Chondrocyte (in vitro differentiated cells): ENCODE results near the gene KRTAP10-11. TPM values are rescaled to one million over a fixed set of nuclear protein-coding genes. Genes with fewer than 3 reads are reported as not detected.
"Not testable (repeated sequence)": the region's sequence is repeated elsewhere in the genome, so short reads cannot be mapped to it uniquely, and the experiment has no call there.

ENCODE experiments used
- DNase-seq: peaks from one replicate; pipeline ENCODE4 v3.0.0; 2021; ENCODE audit warnings: mixed read lengths, low spot score
- H3K27ac Mint-ChIP-seq: one replicate; pipeline ENCODE4 v1.8.0; 2021; ENCODE audit warnings: mild to moderate bottlenecking, moderate library complexity, mixed read lengths; ENCODE audit not compliant: unreplicated experiment
- H3K27me3 Mint-ChIP-seq: 2 replicates; pipeline ENCODE4 v1.8.0; 2021; ENCODE audit warnings: low read depth, mixed read lengths
- H3K36me3 Mint-ChIP-seq: 2 replicates; pipeline ENCODE4 v1.8.0; 2021; ENCODE audit warnings: low read depth, mixed read lengths
- H3K4me1 Mint-ChIP-seq: 2 replicates; pipeline ENCODE4 v1.8.0; 2021; ENCODE audit warnings: low read depth, mild to moderate bottlenecking, mixed read lengths
- H3K4me3 Mint-ChIP-seq: one replicate; pipeline ENCODE4 v1.8.0; 2021; ENCODE audit warnings: mild to moderate bottlenecking, moderate library complexity, mixed read lengths; ENCODE audit not compliant: unreplicated experiment
- H3K9me3 Mint-ChIP-seq: 2 replicates; pipeline ENCODE4 v1.8.0; 2021; ENCODE audit warnings: low read depth, mixed read lengths
- CTCF ChIP-seq: fragments of 200-600 bp; sonication (generic); IDR thresholded peaks from 2 replicates; pipeline ENCODE4 v1.5.0; 2021; ENCODE audit warnings: antibody characterized with exemption, mild to moderate bottlenecking, moderate library complexity
- total RNA-seq: library from RNA; stranded (reverse); gene quantifications from 3 replicates; pipeline ENCODE4 v1.2.1, GENCODE V29; 2021

KRTAP10-11 gene
- total RNA-seq, 1 donor from 2014 or later = not detected

GRCh38 chr21:44686000-44686781 is 40.0 kb downstream of the KRTAP10-11 start:
- no peak for TF ChIP-seq CTCF
- H3K27ac Mint-ChIP-seq = no peak overlapping the region
- H3K36me3 Mint-ChIP-seq = peaks cover 4% of the 10 kb centered on the region
- peaks cover 73% of the 10 kb centered on the region for H3K27me3 Mint-ChIP-seq
- H3K9me3 Mint-ChIP-seq = no peaks in the 10 kb centered on the region
- no peak for DNase-seq
- H3K4me1 Mint-ChIP-seq = no peaks in the 10 kb centered on the region
- H3K4me3 Mint-ChIP-seq = no peak overlapping the region

- Mint-ChIP-seq H3K9me3 (no peaks in the 10 kb centered on the region), H3K4me1 (no peaks in the 10 kb centered on the region), H3K4me3 (no peak overlapping the region), H3K27me3 (peaks cover 70% of the 10 kb centered on the region), H3K27ac (no peak overlapping the region), H3K36me3 (peaks cover 4% of the 10 kb centered on the region)
- no peak for TF ChIP-seq CTCF
- no peak for DNase-seq
These were observed 40.8 kb downstream of the KRTAP10-11 start for GRCh38 chr21:44686843-44687561.

DNA sequence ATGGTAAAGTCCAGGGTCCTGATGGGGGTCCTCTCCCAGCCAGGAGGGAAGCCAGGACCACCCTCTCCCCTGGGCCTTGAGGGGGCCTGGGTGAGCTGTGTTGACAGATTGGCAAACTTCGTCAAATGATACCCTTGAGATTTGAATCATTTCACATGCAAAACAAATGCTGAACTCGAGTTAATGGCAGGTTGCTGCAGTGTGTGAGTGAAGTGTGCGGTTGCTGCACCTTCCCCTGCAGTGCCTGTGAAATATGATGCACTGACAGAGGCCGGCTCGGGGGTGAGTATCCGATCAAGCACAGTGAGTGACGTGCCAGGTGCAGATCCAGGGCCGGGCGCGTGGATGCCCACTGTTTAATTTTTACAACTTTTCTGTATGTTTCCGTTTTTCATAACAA is 41.5 kb downstream of the KRTAP10-11 start:
- Mint-ChIP-seq H3K27me3 (peaks cover 63% of the 10 kb centered on the region), H3K36me3 (peaks cover 4% of the 10 kb centered on the region), H3K4me3 (no peak overlapping the region), H3K9me3 (peaks cover 4% of the 10 kb centered on the region), H3K27ac (no peak overlapping the region), H3K4me1 (no peaks in the 10 kb centered on the region)
- TF ChIP-seq CTCF = no peak
- no peak for DNase-seq

DNA sequence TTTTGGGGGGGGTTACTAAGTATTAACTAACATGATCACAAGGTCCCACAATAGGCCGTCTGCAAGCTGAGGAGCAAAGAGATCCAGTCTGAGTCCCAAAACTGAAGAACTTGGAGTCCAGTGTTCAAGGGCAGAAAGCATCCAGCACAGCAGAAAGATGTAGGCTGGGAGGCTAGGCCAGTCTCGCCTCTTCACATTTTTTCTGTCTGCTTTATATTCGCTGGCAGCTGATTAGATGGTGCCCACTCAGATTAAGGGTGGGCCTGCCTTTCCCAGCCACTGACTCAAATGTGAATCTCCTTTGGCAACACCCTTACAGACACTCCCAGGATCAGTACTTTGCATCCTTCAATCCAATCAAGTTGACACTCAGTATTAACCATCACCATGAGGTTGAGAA is 43.5 kb downstream of the KRTAP10-11 start:
- not testable (repeated sequence) for H3K27ac Mint-ChIP-seq, H3K36me3 Mint-ChIP-seq, DNase-seq, H3K4me1 Mint-ChIP-seq, H3K4me3 Mint-ChIP-seq
- Mint-ChIP-seq H3K9me3 (peaks cover 19% of the 10 kb centered on the region), H3K27me3 (peaks cover 48% of the 10 kb centered on the region)

- Mint-ChIP-seq H3K4me3 (no peak overlapping the region), H3K36me3 (peaks cover 5% of the 10 kb centered on the region), H3K27me3 (peaks cover 50% of the 10 kb centered on the region), H3K4me1 (peaks cover under 1% of the 10 kb centered on the region), H3K9me3 (peaks cover 19% of the 10 kb centered on the region), H3K27ac (no peak overlapping the region)
- no peak for TF ChIP-seq CTCF
- DNase-seq = no peak
These were observed 45.5 kb downstream of the KRTAP10-11 start for GRCh38 chr21:44691686-44692085.
